ENCODE results near the gene FRAS1. TPM values are rescaled to one million over a fixed set of nuclear protein-coding genes. Genes with fewer than 3 reads are reported as not detected.

The FRAS1 gene
- total and polyA plus RNA-seq, 2 of the 8 experiments (the other 6 are each of a cell fraction or from before 2014, with no cell fraction given), result 38.5 to 109 TPM

GRCh38 chr4:78518561-78518960, 461.4 kb downstream of the FRAS1 start:
- WGBS, 2 experiments (ENCODE audit: extremely low coverage in 1 of 2, insufficient coverage in 1 of 2, insufficient read length in 1 of 2, insufficient replicate concordance in 2 of 2, low coverage in 1 of 2, low lambda C conversion rate in 2 of 2, missing lambda C conversion rate in 1 of 2), result 91% methylated on average over 3 of the region's 3 CpGs; no CpG with 5 or more reads in 1 of the 2 experiments
- Histone ChIP-seq H3K23ac (ENCODE audit: insufficient read length) (no peak overlapping the region), H3K9me3 (ENCODE audit: insufficient read depth in 2 of 2, low read depth in 1 of 2, low read length in 1 of 2) (no peaks in the 10 kb centered on the region), H2AK5ac (ENCODE audit: low read depth, low read length) (no peak overlapping the region), H3K9ac (replicated peaks in 1 of 4; ENCODE audit: extremely low read depth in 1 of 4, low read depth in 3 of 4, low read length in 3 of 4) (no peak overlapping the region), H3K27ac (ENCODE audit: low read depth, low read length) (no peak overlapping the region), H3K18ac (ENCODE audit: extremely low read depth, low read length) (no peak overlapping the region), H4K20me1 (replicated peaks in 1 of 2; ENCODE audit: control insufficient read depth in 1 of 2, insufficient read depth in 2 of 2, low read length in 2 of 2) (no peaks in the 10 kb centered on the region), H4K5ac (ENCODE audit: insufficient read length, low read depth, low read length) (no peak overlapping the region), H3K4me3 (ENCODE audit: extremely low read depth in 1 of 4, insufficient read depth in 2 of 4, low read depth in 3 of 4, low read length in 4 of 4) (no peak overlapping the region), H3K4me2 (ENCODE audit: insufficient read depth in 1 of 2, low read depth in 2 of 2, low read length in 2 of 2) (no peak overlapping the region), H3K14ac (ENCODE audit: insufficient read length) (no peak overlapping the region), H3K23me2 (ENCODE audit: low read depth, low read length) (no peaks in the 10 kb centered on the region), H2BK15ac (ENCODE audit: low read length) (no peak overlapping the region), H4K8ac (ENCODE audit: extremely low read depth, insufficient read depth, low read length) (no peak overlapping the region), H3K79me2 (ENCODE audit: control insufficient read depth in 1 of 2, insufficient read depth in 2 of 2, low read length in 2 of 2) (no peaks in the 10 kb centered on the region), H4K91ac (replicated peaks; ENCODE audit: insufficient read length, low read length) (no peak overlapping the region), H2BK12ac (ENCODE audit: low read depth, low read length) (no peak overlapping the region), H2BK120ac (replicated peaks; ENCODE audit: low read depth, low read length) (no peak overlapping the region), H3K4me1 (replicated peaks in 1 of 4; ENCODE audit: control insufficient read depth in 3 of 4, insufficient read depth in 4 of 4, low read length in 3 of 4) (no peaks in the 10 kb centered on the region), H3K36me3 (ENCODE audit: control insufficient read depth in 2 of 4, insufficient read depth in 4 of 4, low read length in 3 of 4) (peaks cover 4 to 58% (median 33%) of the 10 kb centered on the region in 4 experiments; a peak in 7 of 8 replicates), H2AFZ (ENCODE audit: low read length) (no peak overlapping the region), H3K27me3 (replicated peaks in 1 of 4; ENCODE audit: control insufficient read depth in 3 of 4, extremely low read depth in 1 of 4, insufficient read depth in 3 of 4, low read length in 3 of 4) (no peaks in the 10 kb centered on the region), H3K79me1 (ENCODE audit: low read depth, low read length) (no peaks in the 10 kb centered on the region), H2BK5ac (ENCODE audit: low read depth, low read length) (no peak overlapping the region), H3K4ac (replicated peaks; ENCODE audit: insufficient read length, low read depth, low read length) (no peak overlapping the region), H2BK20ac (ENCODE audit: low read length) (no peak overlapping the region), H3K56ac (replicated peaks; ENCODE audit: insufficient read length, low read depth, low read length) (no peak overlapping the region)
- DNase-seq (ENCODE audit: low read depth in 1 of 2, low spot score in 2 of 2), result no peak
- no peak for FAIRE-seq
- POLR2A ChIA-PET (ENCODE audit: partially characterized antibody), result no interaction called here
- TF ChIP-seq YY1 (IDR thresholded peaks at IDR 0.05; ENCODE audit: low read depth, low read length), result no peak
- no peak for TF ChIP-seq BACH1 (IDR thresholded peaks at IDR 0.05; ENCODE audit: low read length)
- TF ChIP-seq SIX5 (IDR thresholded peaks at IDR 0.05; ENCODE audit: low read depth, low read length), result no peak
- TF ChIP-seq TEAD4 (IDR thresholded peaks at IDR 0.05; ENCODE audit: low read depth, low read length), result no peak
- TF ChIP-seq, protein P1, sequence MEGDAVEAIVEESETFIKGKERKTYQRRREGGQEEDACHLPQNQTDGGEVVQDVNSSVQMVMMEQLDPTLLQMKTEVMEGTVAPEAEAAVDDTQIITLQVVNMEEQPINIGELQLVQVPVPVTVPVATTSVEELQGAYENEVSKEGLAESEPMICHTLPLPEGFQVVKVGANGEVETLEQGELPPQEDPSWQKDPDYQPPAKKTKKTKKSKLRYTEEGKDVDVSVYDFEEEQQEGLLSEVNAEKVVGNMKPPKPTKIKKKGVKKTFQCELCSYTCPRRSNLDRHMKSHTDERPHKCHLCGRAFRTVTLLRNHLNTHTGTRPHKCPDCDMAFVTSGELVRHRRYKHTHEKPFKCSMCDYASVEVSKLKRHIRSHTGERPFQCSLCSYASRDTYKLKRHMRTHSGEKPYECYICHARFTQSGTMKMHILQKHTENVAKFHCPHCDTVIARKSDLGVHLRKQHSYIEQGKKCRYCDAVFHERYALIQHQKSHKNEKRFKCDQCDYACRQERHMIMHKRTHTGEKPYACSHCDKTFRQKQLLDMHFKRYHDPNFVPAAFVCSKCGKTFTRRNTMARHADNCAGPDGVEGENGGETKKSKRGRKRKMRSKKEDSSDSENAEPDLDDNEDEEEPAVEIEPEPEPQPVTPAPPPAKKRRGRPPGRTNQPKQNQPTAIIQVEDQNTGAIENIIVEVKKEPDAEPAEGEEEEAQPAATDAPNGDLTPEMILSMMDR (IDR thresholded peaks at IDR 0.05; ENCODE audit: control extremely low read depth in 1 of 3, insufficient read depth in 1 of 3, low read depth in 1 of 3, low read length in 3 of 3), result no peak
- TF ChIP-seq KDM5A (IDR thresholded peaks at IDR 0.05; ENCODE audit: low read length), result no peak
- no peak for TF ChIP-seq SP1 (IDR thresholded peaks at IDR 0.05; ENCODE audit: low read depth, low read length)
- no peak for TF ChIP-seq FOSL1 (IDR thresholded peaks at IDR 0.05; ENCODE audit: insufficient read depth, low read depth, low read length)
- CTCF ChIA-PET (ENCODE audit: partially characterized antibody), result interaction anchor here (0.8 to 2.2 kb wide), 7 partner anchors 11 to 559 kb away, joined by 3 to 7 read pairs (median 4); no protein-coding TSS in a partner anchor

All from H1 (cell line).